HG02973 (cell line): ENCODE results near the gene FGGY.

Experiments used
- ATAC-seq: cut with Tn5 transposase; IDR thresholded peaks from one replicate; pipeline ENCODE4 v1.9.1; 2021; ENCODE audit warnings: moderate library complexity; ENCODE audit not compliant: unreplicated experiment

Gene FGGY

DNA sequence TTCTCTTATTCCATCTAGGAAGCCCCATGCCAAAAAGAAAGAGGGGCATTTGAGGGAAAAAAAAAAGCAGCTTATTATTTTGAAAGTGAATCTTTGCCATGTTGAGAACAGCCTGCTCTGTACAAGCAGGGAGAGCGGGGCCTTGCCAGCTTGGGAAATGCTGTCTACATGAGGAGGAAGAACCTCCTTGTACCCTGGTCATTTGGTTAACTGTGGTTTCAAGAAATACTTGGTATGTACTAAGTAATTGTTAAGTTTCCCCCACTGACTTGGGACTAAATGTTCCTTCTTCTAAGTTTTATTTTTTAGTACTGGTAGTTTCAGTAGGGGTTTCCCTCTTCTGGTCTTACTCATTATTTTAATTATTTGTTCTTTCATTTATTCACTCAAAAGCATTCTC is 373.8 kb downstream of the FGGY start:
- ATAC-seq = no peak

DNA sequence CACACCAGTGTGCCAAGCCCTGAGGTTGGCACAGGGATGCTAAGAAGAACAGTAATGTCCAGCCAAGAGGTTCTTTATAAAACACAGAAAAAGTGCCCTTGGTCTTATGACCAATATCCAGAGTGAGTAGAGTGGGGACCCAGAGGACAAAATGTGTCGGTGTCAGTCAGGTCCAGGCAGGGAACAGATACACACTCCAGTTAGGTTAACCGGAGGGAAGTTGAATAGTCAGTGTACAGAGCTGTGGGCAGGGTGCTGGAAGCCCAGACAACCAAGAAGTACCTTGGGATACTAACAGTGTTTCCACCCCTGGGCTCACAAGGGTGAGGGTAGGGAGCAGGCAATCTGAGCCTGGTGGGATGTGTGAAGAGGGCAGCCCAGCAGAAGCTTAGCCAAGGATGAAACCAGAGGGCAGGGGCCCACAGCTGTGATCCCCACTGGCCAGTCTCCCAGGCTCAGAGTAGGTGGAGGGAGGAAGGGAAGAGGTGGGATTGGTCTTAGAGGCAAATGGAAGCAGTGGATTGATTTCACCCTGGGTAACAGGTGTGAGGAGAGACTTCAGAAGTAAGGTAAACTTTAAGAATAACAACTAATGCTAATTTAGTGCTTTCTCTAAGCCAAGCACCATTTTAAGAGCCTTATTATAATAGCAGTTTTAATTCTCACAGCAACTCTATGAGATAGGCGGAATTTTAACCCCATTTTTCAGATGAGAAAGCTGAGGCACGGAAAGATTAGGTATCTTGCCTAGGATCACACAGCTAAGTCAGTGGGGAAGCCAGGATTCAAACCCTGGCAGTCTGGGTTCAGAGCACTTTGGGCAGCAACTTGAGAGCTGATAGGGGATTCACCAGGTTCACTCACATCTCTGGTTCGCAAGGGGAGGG is 374.4 kb downstream of the FGGY start:
- ATAC-seq = no peak

DNA sequence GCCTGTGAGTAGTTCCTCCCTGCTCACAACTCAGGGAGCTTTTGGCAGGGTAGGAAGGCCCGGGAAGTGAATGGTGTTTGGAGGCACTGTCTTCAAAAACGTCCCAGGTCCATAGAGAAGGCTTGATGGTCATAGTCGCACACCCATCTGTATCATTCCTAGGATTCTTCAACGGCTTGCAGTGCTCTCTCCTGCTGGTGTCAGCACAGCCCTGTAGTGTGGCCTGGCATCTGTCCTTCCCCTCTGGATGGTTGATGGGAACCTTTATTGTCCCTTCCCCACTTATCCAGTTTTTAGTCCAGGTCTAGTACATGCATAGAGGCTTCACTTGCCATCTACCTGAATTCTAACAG is 375.0 kb downstream of the FGGY start:
- ATAC-seq = no peak

DNA sequence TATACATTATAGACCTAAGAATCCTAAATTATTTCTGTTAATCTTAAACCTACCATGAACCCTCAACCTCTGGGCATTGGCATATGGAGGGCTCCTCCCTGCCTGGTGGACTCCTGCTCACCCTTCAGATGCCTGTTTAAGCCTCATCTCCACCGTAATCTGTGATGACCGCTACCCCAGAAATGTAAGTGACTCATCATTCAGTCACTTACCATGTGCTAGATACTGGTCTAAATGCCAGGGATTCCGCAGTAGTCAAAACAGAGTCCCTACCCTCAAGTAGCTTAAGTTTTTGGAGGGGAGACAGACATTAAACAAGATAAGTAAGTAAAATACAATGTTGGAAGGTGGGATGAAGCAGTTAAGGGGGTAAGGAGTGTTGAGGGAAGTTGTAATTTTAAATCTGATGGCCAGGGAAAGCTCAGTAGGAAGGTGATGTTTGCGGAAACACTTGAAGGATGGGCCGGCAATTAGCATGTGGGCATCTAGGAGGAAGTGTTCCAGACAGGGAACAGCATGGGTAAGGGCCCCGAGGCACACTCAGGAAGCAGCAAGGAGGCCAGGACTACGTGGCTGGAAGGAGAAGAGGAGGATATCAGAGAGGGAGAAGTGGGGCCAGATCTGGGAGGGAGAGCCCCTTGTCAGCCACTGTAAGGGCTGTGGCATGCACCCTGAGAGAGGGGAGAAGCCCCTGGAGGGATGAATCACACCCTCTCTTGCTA is 376.1 kb downstream of the FGGY start:
- no peak for ATAC-seq

DNA sequence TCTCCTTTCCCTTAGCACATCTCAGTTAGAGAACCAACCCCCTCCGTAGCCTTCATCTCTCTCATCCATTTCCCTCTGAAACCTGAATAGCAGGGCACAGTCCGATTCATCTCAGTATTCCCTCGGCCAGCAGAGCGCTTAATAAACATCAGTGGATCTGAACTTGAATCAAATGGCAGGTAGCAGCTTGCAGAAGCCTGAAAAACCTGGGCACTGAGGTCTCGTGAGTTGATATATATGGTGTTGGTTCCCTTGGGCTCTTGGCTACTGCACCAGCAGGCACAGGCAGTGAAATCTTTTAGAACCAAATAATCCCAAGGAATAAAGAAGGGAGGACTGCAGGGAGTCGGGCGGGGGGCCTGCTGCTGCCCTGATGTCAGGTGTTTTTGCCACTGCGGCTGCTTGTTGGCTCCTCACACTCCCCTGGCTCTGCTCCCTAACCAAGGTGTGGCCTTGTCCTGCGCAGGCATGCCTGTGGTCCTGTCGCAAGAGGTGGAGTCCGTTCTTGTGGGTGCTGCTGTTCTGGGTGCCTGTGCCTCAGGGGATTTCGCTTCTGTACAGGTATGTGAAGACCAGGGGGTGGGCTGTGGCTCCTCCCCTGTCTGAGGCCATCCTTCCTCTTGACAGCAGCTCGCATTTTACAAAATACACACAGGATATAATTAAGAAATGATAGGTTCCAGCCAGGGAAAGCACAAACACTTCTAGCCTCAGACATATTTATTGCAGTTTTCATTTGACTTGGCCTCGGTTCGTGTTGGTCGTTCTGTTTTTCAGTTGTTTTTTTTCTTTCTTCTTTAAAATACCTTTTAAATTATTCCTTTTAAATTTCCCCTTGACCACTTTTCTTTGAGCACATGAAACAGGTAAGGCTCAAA is 376.9 kb downstream of the FGGY start:
- ATAC-seq = no peak

DNA sequence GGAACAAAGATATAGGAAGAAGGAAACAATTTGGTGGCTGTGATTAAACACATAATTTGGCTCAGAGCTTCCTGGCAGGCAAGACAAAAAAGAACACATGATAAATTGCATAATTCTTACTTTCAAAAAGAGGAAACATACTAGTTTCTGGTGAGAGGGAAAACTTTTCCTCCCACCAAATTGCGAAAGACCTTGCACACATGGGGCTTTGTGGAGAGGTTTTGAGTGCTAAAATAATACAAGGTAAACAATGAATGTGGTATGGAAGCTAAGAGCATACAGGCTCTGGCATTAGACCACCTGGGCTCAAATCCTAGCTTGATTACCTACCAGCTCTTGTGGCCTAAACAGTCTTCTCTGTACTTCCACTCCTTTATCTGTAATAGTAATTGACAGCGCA is 377.7 kb downstream of the FGGY start:
- ATAC-seq = no peak

DNA sequence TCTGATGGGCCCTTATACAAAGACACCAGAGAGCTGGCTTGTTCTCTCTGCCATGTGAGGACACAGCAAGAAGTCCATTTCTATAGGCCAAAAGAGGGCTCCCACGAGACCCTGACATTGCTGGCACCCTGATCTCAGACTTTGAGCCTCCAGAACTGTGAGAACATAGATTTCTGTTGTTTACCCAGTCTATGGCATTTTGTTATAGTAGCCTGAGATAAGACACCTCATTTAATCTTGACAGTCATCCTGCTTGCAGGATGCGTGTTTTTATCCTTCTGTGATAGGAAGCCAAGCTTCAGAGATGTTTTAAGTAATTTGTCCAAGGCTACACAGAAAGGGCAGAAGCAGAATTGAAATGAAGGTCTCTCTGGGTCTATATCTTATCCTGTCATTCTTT is 379.0 kb downstream of the FGGY start:
- ATAC-seq = no peak

DNA sequence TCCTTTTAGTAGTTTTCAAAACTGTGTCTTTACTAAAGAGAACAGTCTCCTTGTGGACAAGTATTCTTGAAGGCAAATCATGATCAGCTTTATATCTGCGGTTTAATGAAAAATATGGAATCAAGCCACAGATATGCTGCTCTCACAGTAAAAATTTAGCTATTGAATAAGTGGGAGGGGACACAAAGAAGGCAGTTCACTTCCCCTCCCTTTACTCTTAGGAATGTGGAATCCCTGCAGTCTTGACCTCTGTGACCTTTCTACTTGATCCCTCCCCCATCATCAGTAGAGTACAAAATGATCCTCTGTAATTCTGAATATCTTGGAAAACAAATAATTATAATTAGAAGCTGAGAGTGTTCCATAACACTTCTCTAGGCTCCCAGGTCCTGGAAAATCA is 381.1 kb downstream of the FGGY start:
- no peak for ATAC-seq

DNA sequence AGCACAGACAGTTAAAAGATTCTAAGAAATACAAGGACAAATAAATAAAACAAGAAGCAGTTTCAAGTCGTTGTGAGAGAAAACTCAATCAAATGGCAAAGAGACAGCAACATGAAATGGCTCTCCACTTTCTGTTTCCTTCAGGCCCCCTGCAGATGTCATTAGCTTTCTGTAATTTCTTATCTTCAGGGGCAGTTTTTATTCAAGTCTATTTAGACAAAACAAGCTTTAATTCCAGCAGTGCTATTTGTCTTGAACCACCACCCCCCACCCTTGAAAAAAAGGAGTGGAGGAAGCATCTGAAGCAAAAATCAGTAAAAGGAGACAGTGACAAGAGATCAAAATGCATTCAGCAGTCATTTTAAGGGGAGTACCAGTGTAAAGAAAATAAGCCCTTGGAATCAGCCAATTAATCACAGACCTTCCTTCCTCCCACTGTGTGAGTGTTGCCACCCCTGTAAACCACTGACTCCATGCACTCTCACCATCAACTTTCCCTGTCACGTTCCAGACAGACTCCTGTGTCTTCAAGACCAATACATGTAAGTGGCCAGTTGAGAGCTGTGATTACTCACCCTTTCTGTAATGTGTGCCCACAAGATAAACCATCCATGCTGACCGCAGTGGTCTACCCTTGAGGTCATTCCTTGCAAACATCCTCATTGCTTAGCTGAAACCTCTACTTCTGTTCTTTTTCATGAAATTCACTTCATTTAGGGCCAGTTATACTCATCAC is 381.8 kb downstream of the FGGY start:
- ATAC-seq = no peak

DNA sequence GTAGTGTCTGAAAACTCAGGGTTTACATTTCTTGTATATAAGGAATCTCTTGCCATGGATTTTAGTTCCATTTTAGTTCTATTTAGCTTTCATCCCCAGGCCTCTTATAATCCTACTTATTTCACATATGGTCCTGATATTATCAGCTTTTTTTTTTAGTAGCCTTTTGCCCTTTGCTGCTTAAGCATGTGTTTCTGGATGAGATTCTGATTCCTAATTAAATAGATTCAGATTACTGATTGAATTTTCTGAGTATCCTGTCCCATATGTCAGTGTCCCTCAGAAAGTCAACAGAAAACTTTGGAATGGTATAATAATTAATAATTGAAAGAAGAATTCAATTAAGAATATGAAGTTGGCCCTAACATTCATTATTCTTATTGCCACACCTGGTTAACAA is 383.1 kb downstream of the FGGY start:
- no peak for ATAC-seq

DNA sequence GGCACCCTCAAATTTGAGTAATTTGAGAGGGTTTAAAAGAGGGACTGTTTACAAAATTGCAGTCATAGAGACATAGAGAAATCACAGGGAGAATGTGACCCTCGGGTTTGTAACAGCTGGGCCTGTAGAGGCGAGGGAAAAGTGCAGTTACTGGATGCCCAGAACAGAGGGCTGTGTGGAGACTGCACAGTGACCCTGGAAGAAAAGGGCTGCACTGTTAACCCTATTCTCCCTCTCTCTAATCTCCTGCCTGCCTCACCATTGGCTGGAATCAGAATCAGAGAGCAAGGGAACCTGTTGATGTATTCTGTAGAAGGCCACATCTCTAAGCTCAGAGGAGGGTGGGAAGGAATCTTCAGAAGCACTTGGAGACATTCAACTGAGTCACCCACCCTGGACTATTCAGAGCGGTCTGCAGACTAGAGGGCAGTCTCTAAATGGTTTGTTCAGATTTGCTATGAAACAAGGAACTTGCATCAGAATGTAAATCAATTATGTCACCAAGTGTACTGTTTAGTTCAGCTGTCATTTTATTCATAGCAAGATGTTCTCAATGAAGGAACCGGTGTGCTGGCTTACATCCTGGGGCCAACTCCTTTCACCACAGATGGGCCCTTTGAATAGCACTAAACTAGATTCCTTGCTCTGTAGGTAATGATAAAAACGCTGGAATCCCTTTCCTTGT is 385.6 kb downstream of the FGGY start:
- ATAC-seq = no peak

DNA sequence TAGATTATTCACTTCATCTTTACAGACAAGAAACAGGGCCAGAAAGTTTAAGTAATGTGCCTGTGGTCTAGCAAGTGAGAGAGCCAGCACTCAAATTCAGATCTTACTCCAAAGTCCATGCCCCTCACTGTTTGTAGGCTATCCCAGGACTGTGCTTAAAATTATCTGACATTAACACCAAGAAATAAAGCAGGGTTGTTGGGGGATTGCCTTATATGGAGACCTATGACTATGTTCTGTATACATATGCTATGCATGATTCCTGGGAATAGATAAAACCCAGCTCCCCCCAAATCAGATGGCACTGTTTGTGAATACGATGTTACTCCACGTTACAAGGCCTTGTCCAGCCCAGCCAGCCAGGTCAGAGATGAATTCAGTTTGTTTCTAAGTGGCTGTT is 386.3 kb downstream of the FGGY start:
- ATAC-seq = no peak

DNA sequence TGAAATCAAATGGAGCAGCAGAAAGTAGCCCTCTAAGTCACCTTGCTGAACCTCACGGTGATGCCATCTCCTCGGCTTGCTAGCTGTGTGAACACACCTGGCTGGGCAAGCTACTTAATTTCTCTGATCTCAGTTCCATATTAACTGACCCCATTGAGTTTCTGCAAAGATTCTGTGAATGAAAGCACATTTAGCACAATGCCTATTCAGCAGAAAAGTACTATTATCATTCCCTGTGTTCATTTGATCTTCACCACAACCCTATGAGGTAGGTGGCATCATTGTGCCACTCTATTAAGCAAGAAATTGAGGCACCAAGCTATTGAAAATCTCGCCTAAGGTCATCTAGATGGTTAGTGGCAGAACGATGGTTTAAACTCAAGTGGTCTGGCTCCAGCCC is 387.8 kb downstream of the FGGY start:
- ATAC-seq = no peak

DNA sequence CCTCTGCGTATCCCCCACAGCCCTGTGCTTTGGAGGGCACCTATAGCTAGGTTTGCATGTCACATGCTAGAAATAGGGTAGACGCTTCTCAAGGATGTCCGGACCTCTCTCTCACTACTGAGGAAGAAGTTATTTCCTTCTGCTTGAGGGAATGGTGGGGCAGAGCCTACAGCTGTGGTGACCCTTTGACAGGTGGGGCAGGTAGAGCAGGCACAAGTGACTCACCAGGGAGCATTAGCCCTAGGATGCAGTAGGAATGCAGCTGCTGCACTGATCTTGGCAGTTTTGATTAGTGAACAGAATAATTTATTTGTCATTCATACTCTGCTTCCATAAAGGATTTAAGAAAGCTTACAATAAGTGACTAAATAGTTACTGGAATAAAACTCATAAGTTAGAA is 388.2 kb downstream of the FGGY start:
- no peak for ATAC-seq

DNA sequence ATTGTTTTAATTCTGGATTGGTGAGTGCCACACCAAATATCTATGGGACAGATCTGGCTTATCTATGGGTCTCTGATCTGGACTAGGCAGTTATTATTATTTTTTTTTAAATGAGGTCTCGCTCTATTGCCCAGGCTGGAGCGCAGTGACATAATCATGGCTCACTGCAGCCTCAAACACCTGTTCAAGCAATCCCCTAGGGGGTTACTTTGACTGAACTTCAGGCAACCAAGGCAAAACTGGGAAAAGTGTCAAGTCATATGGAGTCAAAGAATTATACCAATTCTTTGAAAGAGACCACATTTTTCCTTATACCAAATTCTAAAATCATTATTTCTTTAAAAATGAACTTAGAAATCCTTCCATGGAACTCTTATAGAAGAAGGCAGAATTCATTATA is 388.8 kb downstream of the FGGY start:
- ATAC-seq = no peak

DNA sequence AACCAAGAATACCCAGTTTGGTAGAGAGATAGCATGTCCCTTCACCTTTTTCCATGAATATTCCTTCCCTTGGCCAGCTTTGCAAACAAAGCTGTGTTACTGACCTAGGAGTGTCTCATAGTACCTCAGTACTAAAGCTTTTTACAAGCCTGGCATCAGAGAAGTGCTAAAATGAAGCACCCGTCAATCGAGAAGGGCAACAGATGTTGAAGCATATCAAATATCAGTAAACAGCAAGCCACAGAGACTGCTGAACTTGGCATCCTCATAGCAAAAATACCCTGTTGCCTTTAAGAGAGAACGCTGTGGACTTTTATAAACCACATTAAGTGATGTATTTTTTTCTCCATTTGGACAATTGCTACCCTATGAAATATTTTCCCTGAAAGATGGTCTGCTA is 389.3 kb downstream of the FGGY start:
- no peak for ATAC-seq

DNA sequence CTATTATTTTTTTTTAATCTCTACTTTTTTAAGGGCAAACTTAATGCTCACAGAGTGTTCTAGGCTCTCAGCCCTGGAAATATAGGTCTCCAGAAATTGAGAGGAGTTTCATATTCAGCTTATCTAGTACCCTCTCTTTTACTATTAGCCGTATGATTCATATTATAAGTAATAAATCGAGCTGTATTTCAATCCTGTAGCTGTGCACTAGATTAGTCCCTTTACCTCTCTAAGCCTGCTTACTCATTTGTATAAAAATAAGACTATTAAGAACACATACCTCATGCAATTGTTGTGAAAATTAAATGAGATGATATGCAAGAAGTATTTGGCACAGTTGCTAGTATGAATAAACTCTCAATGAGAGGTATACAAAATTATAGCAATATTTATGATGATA is 389.7 kb downstream of the FGGY start:
- no peak for ATAC-seq

DNA sequence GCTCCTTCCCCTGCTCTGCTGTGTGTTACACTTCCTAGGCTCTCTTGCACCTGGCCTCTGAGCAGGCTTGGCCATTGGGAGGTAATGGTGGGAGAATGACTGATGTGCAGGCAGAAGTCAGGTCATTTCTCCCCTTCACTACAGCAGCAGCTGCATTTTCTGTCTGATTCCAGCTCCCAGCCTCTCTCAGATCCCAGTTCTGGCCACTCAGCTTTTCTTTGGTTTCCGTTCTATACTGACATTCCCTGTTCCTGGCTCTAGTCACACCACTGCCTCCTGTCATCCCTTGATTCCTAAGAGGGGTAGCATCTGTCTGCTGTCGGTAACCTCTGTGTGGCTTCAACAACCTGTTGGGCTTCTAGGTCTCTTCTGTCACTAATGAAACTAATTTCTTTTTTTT is 390.2 kb downstream of the FGGY start:
- ATAC-seq = no peak

DNA sequence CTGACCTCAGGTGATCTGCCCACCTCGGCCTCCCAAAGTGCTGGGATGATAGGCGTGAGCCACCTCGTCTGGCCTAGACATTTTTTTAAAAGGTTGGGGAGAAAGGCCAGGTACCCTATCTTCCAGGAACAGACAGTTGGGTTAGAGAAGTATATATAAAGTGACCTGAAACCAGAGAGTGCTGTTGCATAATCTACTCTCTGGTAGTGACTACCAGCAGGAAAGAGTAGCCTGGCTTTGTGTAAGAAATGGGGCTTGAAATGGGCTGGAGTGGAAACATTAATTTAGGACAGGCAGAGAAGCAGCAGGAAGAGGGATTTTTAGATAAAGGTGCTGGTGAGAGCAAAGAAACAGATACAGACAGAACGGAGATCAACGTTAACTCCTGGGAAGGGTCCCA is 392.1 kb downstream of the FGGY start:
- ATAC-seq = no peak

DNA sequence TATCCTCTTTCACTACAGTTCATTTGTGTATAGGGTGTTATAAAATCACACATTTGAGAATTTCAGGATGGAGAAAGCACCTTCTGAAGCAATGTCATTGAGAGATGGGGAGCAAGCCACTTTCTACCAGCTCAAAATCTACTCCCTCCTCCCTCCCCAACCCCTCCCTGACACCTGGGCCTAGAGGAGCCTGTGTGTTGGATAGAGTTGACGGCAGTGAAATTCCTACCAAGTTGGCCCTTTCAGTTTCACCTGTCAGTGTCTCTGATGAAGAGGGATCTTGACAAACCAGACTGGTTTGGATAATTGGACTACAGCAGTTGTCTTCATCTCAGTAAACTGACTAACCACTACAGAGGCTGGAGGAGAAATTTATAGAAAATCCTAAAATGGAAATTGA is 392.8 kb downstream of the FGGY start:
- ATAC-seq = no peak
